Immature natural killer cell (primary cell): Measurements from ENCODE around the gene TNFSF13. TPM values are rescaled to one million over a fixed set of nuclear protein-coding genes. Genes with fewer than 3 reads are reported as not detected.
"Not testable (repeated sequence)": the region's sequence is repeated elsewhere in the genome, so short reads cannot be mapped to it uniquely, and the experiment has no call there.

Experiments
- DNase-seq, 3 donors: peaks; one replicate each; pipeline ENCODE4 v3.0.0; 2022; ENCODE audit warnings: mixed read lengths in 1 of 3
- H3K27ac Mint-ChIP-seq, 6 donors: one replicate each; pipeline ENCODE4 v1.8.0; 2020; ENCODE audit warnings: mixed read lengths in 6 of 6, mild to moderate bottlenecking in 5 of 6, inconsistent platforms in 4 of 6, moderate library complexity in 3 of 6
- H3K27me3 Mint-ChIP-seq, 3 donors: one replicate each; pipeline ENCODE4 v1.8.0; 2020 to 2021; ENCODE audit warnings: low read depth in 3 of 3, mild to moderate bottlenecking in 3 of 3, mixed read lengths in 3 of 3, moderate library complexity in 3 of 3, inconsistent platforms in 1 of 3
- H3K36me3 Mint-ChIP-seq, 3 donors: one replicate each; pipeline ENCODE4 v1.8.0; 2020; ENCODE audit warnings: mixed read lengths in 3 of 3, inconsistent platforms in 2 of 3, mild to moderate bottlenecking in 2 of 3
- H3K4me1 Mint-ChIP-seq, 2 donors: one replicate each; pipeline ENCODE4 v1.8.0; 2020; ENCODE audit warnings: inconsistent platforms in 2 of 2, mild to moderate bottlenecking in 2 of 2, mixed read lengths in 2 of 2, moderate library complexity in 1 of 2
- H3K4me3 Mint-ChIP-seq, 5 donors: one replicate each; pipeline ENCODE4 v1.8.0; 2020; ENCODE audit warnings: mild to moderate bottlenecking in 5 of 5, mixed read lengths in 5 of 5, inconsistent platforms in 3 of 5, moderate library complexity in 3 of 5
- H3K9me3 Mint-ChIP-seq, 6 donors: one replicate each; pipeline ENCODE4 v1.8.0; 2020; ENCODE audit warnings: mild to moderate bottlenecking in 6 of 6, mixed read lengths in 6 of 6, inconsistent platforms in 4 of 6, moderate library complexity in 3 of 6
- polyA plus RNA-seq, 3 donors: library from polyadenylated mRNA; unstranded; fragments of 300-500 nt; fragmentation: Illumina TruSeq; gene quantifications; one replicate each; pipeline ENCODE4 v1.2.3, GENCODE V29; 2021

TNFSF13 gene
- polyA plus RNA-seq, 3 donors from 2014 or later: 1.4 to 6.1 (median 5.3) TPM

DNA sequence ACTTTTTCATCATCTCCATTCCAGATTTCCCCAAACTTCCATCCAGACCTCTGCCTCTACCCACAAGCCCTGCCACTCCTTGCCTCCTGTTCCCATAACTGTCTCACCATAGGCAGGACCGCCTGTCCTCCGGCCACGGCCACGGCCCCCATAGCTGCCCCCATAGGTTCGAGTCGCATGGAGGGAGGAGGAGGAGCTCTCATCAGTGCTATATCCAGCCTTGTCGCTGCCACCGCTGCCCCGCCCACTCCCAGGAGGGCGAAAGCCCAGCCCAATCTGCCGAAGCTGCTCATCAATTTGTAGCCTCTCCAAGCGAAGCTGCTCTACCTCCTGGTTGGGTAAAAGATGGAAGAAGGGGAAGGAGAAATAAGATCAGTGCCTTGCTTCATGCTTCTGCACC is 34.7 kb downstream of the TNFSF13 start:
- Mint-ChIP-seq H3K4me3 (no peak overlapping the region), H3K27me3 (peaks cover 0 to 5% (median 1%) of the 10 kb centered on the region in 3 donors), H3K27ac (peak overlapping the region in 1 of 6 donors; percentile 49), H3K36me3 (peaks cover 24 to 45% (median 28%) of the 10 kb centered on the region in 3 donors), H3K4me1 (peaks cover 0 to 2% of the 10 kb centered on the region in 2 donors), H3K9me3 (no peaks in the 10 kb centered on the region)
- DNase-seq: no peak

DNA sequence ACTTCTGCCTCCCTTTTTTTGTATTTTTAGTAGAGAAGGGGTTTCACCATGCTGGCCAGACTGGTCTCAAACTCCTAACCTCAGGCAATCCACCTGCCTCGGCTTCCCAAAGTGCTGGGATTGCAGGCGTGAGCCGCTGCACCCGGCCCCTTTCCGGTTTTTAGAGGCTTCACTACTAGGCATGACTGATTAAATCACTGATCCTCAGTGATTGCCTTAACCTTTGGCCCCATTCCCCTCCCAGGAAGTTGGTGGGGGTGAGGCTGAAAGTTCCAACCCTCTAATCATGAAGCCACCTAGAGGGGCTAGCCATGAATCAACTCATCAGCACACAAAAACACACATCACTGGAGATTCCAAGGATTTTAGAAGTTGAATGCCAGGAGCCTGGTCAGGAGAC is 39.0 kb downstream of the TNFSF13 start:
- H3K27me3 Mint-ChIP-seq, H3K9me3 Mint-ChIP-seq, DNase-seq, H3K27ac Mint-ChIP-seq, H3K4me1 Mint-ChIP-seq, H3K4me3 Mint-ChIP-seq: not testable (repeated sequence)
- H3K36me3 Mint-ChIP-seq: peaks cover 27 to 44% (median 29%) of the 10 kb centered on the region in 3 donors

DNA sequence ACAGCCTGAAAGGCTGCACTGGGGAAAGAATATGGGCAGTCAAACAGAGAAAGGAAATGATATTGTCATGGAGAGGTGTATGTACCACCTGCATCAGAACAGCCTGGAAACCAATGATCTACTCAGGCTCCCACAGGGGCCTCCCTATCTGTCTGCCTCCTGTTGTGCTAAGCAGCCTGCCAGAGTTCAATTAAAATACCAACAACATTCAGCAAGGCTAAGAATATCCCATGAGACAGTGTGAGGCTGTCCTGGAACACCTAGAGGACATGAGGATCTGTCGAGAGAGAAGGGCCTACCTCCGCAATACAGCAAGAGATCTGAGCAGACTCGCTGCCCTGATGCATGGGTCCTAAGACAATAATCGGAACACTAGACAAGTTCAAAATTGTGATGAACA is 47.7 kb downstream of the TNFSF13 start:
- Mint-ChIP-seq H3K27me3 (peaks cover 0 to 4% (median 0%) of the 10 kb centered on the region in 3 donors), H3K4me1 (peaks cover 7 to 24% of the 10 kb centered on the region in 2 donors), H3K27ac (peak overlapping the region in 1 of 6 donors; percentile 21), H3K9me3 (no peaks in the 10 kb centered on the region), H3K4me3 (no peak overlapping the region), H3K36me3 (peaks cover 19 to 33% (median 20%) of the 10 kb centered on the region in 3 donors)
- DNase-seq: no peak

DNA sequence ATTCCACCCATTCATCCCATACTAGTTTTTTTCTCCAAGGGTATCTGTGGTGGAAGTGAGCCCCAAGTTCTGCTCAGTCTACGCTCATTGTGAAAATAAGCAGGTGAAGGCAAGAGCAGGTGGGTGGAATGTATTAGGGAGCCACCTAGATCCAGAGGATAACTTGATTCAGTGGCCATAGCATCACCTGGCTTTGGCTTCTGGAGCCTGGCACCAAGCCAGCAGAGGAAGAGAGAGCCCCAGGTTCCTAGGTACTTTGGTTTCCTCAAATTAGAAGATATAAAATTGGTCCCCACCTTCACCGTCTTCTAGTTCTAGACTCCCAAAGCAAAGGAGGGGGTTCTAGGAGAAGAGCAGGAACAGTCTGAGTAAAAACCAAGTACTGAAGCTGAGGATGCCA is 52.1 kb downstream of the TNFSF13 start:
- Mint-ChIP-seq H3K27ac (peak overlapping the region in 1 of 6 donors; percentile 49), H3K27me3 (peaks cover 5 to 14% (median 12%) of the 10 kb centered on the region in 3 donors), H3K4me1 (peaks cover 33 to 51% of the 10 kb centered on the region in 2 donors), H3K9me3 (no peaks in the 10 kb centered on the region), H3K36me3 (peaks cover 9 to 17% (median 9%) of the 10 kb centered on the region in 3 donors), H3K4me3 (no peak overlapping the region)
- no peak for DNase-seq

Other genes starting within 250 kb of the TNFSF13 start
- gene GPS2, start 243.4 kb upstream of the TNFSF13 start, polyA plus RNA-seq: 100 to 1,000 TPM; 100 to 129 (median 123) TPM
- 1 to 10 TPM in 2 of 3 donors, under 1 TPM in 1; 0.58 to 2.8 (median 1.4) TPM for gene NEURL4, start 229.4 kb upstream of the TNFSF13 start, polyA plus RNA-seq
- 100 to 1,000 TPM; 137 to 227 (median 214) TPM for gene ACAP1, start 222.2 kb upstream of the TNFSF13 start, polyA plus RNA-seq
- 10 to 100 TPM in 1 of 3 donors, 1 to 10 TPM in 2; 5.5 to 13.0 (median 9.4) TPM for gene KCTD11, start 206.6 kb upstream of the TNFSF13 start, polyA plus RNA-seq
- gene TMEM95, start 203.6 kb upstream of the TNFSF13 start, polyA plus RNA-seq: not detected
- gene TNK1, start 177.7 kb upstream of the TNFSF13 start, polyA plus RNA-seq: under 1 TPM in 2 of 3 donors, not detected in 1; 0.21 to 0.29 TPM
- gene PLSCR3, start 164.2 kb upstream of the TNFSF13 start, polyA plus RNA-seq: 10 to 100 TPM; 38.1 to 82.5 (median 54.2) TPM
- gene TMEM256, start 154.7 kb upstream of the TNFSF13 start, polyA plus RNA-seq: 100 to 1,000 TPM in 1 of 3 donors, 10 to 100 TPM in 2; 30.7 to 116 (median 60.7) TPM
- gene NLGN2, start 150.9 kb upstream of the TNFSF13 start, polyA plus RNA-seq: not detected
- not detected for gene SPEM1, start 138.4 kb upstream of the TNFSF13 start, polyA plus RNA-seq
- not detected for gene SPEM2, start 133.1 kb upstream of the TNFSF13 start, polyA plus RNA-seq
- gene SPEM3, start 129.9 kb upstream of the TNFSF13 start, polyA plus RNA-seq: not detected
- 10 to 100 TPM; 15.9 to 27.9 (median 16.4) TPM for gene TMEM102, start 123.3 kb upstream of the TNFSF13 start, polyA plus RNA-seq
- gene FGF11, start 119.2 kb upstream of the TNFSF13 start, polyA plus RNA-seq: not detected
- 10 to 100 TPM; 32.4 to 41.3 (median 38.5) TPM for gene CHRNB1, start 113.7 kb upstream of the TNFSF13 start, polyA plus RNA-seq
- gene ZBTB4, start 79.1 kb upstream of the TNFSF13 start, polyA plus RNA-seq: 10 to 100 TPM in 1 of 3 donors, 1 to 10 TPM in 2; 4.4 to 25.8 (median 8.3) TPM
- not detected for gene SLC35G6, start 77.3 kb upstream of the TNFSF13 start, polyA plus RNA-seq
- gene POLR2A, start 74.4 kb upstream of the TNFSF13 start, polyA plus RNA-seq: 10 to 100 TPM; 16.0 to 67.8 (median 25.7) TPM
- 10 to 100 TPM; 32.1 to 69.9 (median 32.7) TPM for gene TNFSF12, start 9.7 kb upstream of the TNFSF13 start, polyA plus RNA-seq
- gene SENP3, start 3.2 kb downstream of the TNFSF13 start, polyA plus RNA-seq: 10 to 100 TPM; 17.5 to 19.4 (median 19.0) TPM
- gene CD68, start 20.9 kb downstream of the TNFSF13 start, polyA plus RNA-seq: 1 to 10 TPM; 1.9 to 6.5 (median 6.1) TPM
- gene MPDU1, start 25.1 kb downstream of the TNFSF13 start, polyA plus RNA-seq: 10 to 100 TPM; 31.6 to 44.0 (median 41.6) TPM
- not detected for gene SOX15, start 31.3 kb downstream of the TNFSF13 start, polyA plus RNA-seq
- 10 to 100 TPM in 2 of 3 donors, 1 to 10 TPM in 1; 8.3 to 25.1 (median 10.4) TPM for gene FXR2, start 56.1 kb downstream of the TNFSF13 start, polyA plus RNA-seq
- 10 to 100 TPM; 33.9 to 39.1 (median 35.4) TPM for gene SAT2, start 69.1 kb downstream of the TNFSF13 start, polyA plus RNA-seq
- gene SHBG, start 71.4 kb downstream of the TNFSF13 start, polyA plus RNA-seq: not detected
- not detected for gene ATP1B2, start 92.2 kb downstream of the TNFSF13 start, polyA plus RNA-seq
- gene TP53, start 128.7 kb downstream of the TNFSF13 start, polyA plus RNA-seq: 10 to 100 TPM; 17.0 to 39.7 (median 18.7) TPM
- 10 to 100 TPM; 18.5 to 24.8 (median 18.7) TPM for gene WRAP53, start 129.7 kb downstream of the TNFSF13 start, polyA plus RNA-seq
- not detected for gene EFNB3, start 146.5 kb downstream of the TNFSF13 start, polyA plus RNA-seq
- under 1 TPM in 1 of 3 donors, not detected in 2; 0.26 TPM for gene DNAH2, start 159.0 kb downstream of the TNFSF13 start, polyA plus RNA-seq